Measurements from ENCODE around the gene UCHL3. TPM values are rescaled to one million over a fixed set of nuclear protein-coding genes. Genes with fewer than 3 reads are reported as not detected.

The UCHL3 gene
- total RNA-seq, 5 donors from 2014 or later (not counting 1 experiment from before 2014, with no cell fraction given): 13.9 to 26.5 (median 16.0) TPM

- Mint-ChIP-seq H3K4me1 (peaks cover 10 to 18% (median 17%) of the 10 kb centered on the region in 3 donors), H3K36me3 (no peaks in the 10 kb centered on the region), H3K4me3 (peak overlapping the region in 1 of 3 donors; percentile 0), H3K27ac (peak overlapping the region; percentile 9 to 25), H3K27me3 (peaks cover 4 to 6% of the 10 kb centered on the region in 2 donors), H3K9me3 (no peaks in the 10 kb centered on the region)
- Histone ChIP-seq H3K27ac (ENCODE audit: low read length) (no peak overlapping the region), H3K9me3 (no peaks in the 10 kb centered on the region), H3K4me1 (ENCODE audit: control insufficient read depth in 1 of 2, extremely low read depth in 1 of 2, insufficient read depth in 2 of 2, low read length in 2 of 2) (peaks cover 10 to 15% of the 10 kb centered on the region in 2 experiments), H3K27me3 (replicated peaks in 1 of 2; ENCODE audit: control insufficient read depth in 2 of 2, extremely low read depth in 1 of 2, insufficient read depth in 2 of 2, low read length in 1 of 2) (no peaks in the 10 kb centered on the region), H3K4me3 (ENCODE audit: control insufficient read depth in 1 of 2, extremely low read depth in 1 of 2, low read length in 1 of 2) (no peak overlapping the region), H3K36me3 (ENCODE audit: control insufficient read depth in 2 of 2, extremely low read depth in 1 of 2, insufficient read depth in 1 of 2, low read length in 1 of 2) (no peaks in the 10 kb centered on the region)
- ATAC-seq (replicated peaks in 1 of 4) (no peak), DNase-seq (no peak)
- ChIA-PET CTCF (no interaction called here), POLR2A (no interaction called here)
- WGBS (ENCODE audit: insufficient coverage): no CpG with 5 or more reads among the region's 2 CpGs
These were observed 83.7 kb downstream of the UCHL3 start for GRCh38 chr13:75633285-75633684.

DNA sequence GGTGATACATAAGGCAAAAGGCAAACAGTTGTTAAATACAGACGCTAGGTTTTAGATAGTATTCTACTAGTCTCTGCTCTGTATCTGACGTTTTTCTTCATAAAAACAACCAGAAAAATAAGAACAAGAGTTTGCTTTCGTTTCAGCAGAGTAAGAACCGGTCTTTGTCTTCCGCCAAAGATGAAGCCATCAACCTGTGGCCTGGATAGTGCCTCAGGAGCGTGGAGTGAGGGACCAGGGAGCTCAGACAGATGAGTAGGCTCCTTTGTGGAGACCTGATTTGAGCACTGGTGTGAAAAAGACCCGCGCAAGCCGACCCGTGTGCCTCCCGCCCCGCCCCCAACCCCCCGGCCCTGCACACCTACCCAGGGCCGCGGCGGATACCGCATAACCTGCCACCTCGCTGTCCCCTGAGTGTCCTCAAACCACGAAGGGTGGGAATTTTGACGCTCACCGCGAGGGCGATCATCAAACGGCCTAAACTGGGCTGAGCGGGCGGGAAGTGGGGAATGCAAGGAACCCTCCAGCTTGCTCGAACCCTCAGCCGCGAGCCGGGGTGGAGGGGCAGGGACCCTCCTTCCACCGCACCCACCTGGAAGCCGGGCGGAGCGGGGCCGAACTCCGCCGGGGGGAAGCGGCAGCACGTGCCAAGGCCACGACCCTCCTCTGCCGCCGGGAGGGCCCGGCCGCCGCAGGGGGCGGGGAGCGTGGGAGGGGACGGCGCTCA is 85.7 kb downstream of the UCHL3 start:
- peak overlapping the region; percentile 23 for H3K27ac ChIP-seq (ENCODE audit: low read length)
- peak in 1 of 4 experiments; percentile 3 for ATAC-seq (replicated peaks in 1 of 4)
- peaks cover 5 to 6% of the 10 kb centered on the region in 2 donors for H3K27me3 Mint-ChIP-seq

DNA sequence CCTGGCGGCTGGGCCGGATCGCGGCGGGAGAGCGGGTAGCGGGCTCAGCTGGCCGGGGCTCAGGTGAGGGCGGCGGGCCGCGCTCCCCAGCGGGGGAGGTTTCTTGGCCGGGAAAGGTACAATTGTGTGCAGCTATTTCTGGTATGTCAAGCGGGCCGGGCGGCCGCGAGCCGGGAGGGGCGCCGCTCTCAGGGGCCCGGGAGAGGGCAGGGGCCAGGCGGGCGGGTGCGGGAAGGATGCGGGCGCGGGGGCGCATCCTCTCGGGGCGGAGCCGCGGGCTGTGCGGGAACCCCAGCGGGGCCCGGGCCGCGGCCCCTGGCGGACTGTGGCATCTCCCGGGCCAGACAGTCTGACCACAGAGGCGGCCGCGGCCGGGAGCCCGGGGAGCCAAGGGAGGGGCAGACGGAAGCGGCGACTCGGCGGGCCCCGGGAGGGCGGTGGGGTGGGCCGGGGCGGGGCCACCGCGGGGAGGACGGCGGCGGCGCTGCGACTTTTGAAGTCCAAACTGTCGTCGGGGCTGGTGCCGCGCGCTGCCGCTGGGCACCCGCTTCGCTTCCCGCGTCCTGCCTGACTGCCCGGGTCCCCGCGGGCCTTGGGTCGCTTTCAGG is 86.3 kb downstream of the UCHL3 start, which contains the start of gene LMO7:
LMO7 (plus strand) TSS at position 503 of the 608 bp plus-strand sequence. CDS start 328 bp downstream, outside the sequence.
- Mint-ChIP-seq H3K9me3 (no peaks in the 10 kb centered on the region), H3K27ac (peak within 1 kb of the TSS; percentile 39 to 73), H3K4me1 (peaks cover 10 to 18% (median 17%) of the 10 kb centered on the region in 3 donors), H3K36me3 (no peaks in the 10 kb centered on the region), H3K27me3 (peaks cover 5 to 6% of the 10 kb centered on the region in 2 donors), H3K4me3 (peak within 1 kb of the TSS; percentile 69 to 81 (median 78))
- DNase-seq: peak in 33 of 35 experiments; percentile 5 to 62 (median 31)
- Histone ChIP-seq H3K9me3 (no peaks in the 10 kb centered on the region), H3K36me3 (ENCODE audit: control insufficient read depth in 2 of 2, extremely low read depth in 1 of 2, insufficient read depth in 1 of 2, low read length in 1 of 2) (no peaks in the 10 kb centered on the region), H3K4me3 (ENCODE audit: control insufficient read depth in 1 of 2, extremely low read depth in 1 of 2, low read length in 1 of 2) (peak within 1 kb of the TSS; percentile 66 to 77), H3K4me1 (ENCODE audit: control insufficient read depth in 1 of 2, extremely low read depth in 1 of 2, insufficient read depth in 2 of 2, low read length in 2 of 2) (peaks cover 10 to 15% of the 10 kb centered on the region in 2 experiments), H3K27ac (ENCODE audit: low read length) (peak within 1 kb of the TSS; percentile 23), H3K27me3 (replicated peaks in 1 of 2; ENCODE audit: control insufficient read depth in 2 of 2, extremely low read depth in 1 of 2, insufficient read depth in 2 of 2, low read length in 1 of 2) (no peaks in the 10 kb centered on the region)
- CTCF ChIA-PET: interaction anchor here (0.6 to 1.1 kb wide), 2 partner anchors 267 to 1445 kb away, joined by 3 to 4 read pairs; no protein-coding TSS in a partner anchor
- POLR2A ChIA-PET: interaction anchor here in 1 of 2 donors (0.5 kb wide), 1 partner anchor 86 kb away, joined by 5 read pairs; no protein-coding TSS in a partner anchor
- peak; percentile 67 to 74 (median 72) for ATAC-seq (replicated peaks in 1 of 4)
- under 1% methylated on average over 63 of the region's 76 CpGs for WGBS (ENCODE audit: insufficient coverage)

More for the DNA sequence above, 85.7 kb downstream of the UCHL3 start:
- DNase-seq: peak in 9 of 35 experiments; percentile 1 to 26 (median 6)
- Mint-ChIP-seq H3K27ac (peak overlapping the region; percentile 39 to 73), H3K36me3 (no peaks in the 10 kb centered on the region), H3K4me1 (peaks cover 10 to 18% (median 17%) of the 10 kb centered on the region in 3 donors), H3K9me3 (no peaks in the 10 kb centered on the region), H3K4me3 (peak overlapping the region; percentile 69 to 75 (median 71))
- Histone ChIP-seq H3K4me1 (ENCODE audit: control insufficient read depth in 1 of 2, extremely low read depth in 1 of 2, insufficient read depth in 2 of 2, low read length in 2 of 2) (peaks cover 10 to 15% of the 10 kb centered on the region in 2 experiments), H3K27me3 (replicated peaks in 1 of 2; ENCODE audit: control insufficient read depth in 2 of 2, extremely low read depth in 1 of 2, insufficient read depth in 2 of 2, low read length in 1 of 2) (no peaks in the 10 kb centered on the region), H3K36me3 (ENCODE audit: control insufficient read depth in 2 of 2, extremely low read depth in 1 of 2, insufficient read depth in 1 of 2, low read length in 1 of 2) (no peaks in the 10 kb centered on the region), H3K9me3 (no peaks in the 10 kb centered on the region), H3K4me3 (ENCODE audit: control insufficient read depth in 1 of 2, extremely low read depth in 1 of 2, low read length in 1 of 2) (peak overlapping the region; percentile 10 to 66)
- POLR2A ChIA-PET: interaction anchor here in 1 of 2 donors (0.5 kb wide), 1 partner anchor 85 kb away, joined by 5 read pairs; no protein-coding TSS in a partner anchor
- CTCF ChIA-PET: interaction anchor here in 1 of 2 donors (1.1 kb wide), 1 partner anchor 1444 kb away, joined by 3 read pairs; no protein-coding TSS in a partner anchor
- WGBS (ENCODE audit: insufficient coverage): 34% methylated on average over 27 of the region's 49 CpGs

DNA sequence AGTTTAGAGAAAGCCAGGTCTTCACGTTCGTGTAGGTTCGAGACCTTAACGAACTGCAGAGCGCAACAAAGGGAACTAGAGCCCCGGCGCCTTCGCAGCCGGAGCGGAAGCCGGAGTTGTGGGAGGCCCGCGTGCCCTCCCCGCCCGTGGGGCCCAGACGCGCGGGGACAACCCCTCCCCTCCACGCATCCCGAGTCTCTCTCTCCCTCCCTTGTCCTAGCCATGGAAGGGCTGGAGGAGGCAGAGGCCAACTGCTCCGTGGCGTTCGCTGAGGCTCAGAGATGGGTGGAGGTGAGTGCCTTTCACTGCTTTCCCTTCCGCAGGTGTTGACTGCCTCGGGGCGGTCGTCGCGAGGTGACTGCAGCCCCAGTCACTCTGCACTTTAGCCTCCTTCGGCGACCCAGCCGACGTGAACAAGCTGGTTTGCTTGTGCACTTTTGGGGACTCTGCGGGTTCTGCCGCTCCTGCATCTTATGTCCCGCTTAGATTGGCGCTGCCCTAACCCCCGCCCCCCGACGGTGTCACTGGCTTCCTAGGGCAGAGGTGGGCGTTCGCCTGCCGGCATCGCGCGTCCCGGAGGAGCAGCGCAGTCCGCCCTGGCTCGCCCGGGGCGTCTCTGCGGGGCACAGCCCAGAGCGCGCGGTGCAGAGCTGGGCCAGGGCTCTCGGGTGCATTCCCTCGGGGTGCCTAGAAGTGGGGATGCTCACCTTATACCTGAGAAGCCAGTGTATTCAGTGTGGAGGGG is 87.0 kb downstream of the UCHL3 start:
- Mint-ChIP-seq H3K4me1 (peaks cover 10 to 21% (median 17%) of the 10 kb centered on the region in 3 donors), H3K27me3 (peaks cover 5 to 6% of the 10 kb centered on the region in 2 donors), H3K27ac (peak overlapping the region in 1 of 2 donors; percentile 71), H3K9me3 (no peaks in the 10 kb centered on the region), H3K4me3 (peak overlapping the region; percentile 69 to 81 (median 78)), H3K36me3 (no peaks in the 10 kb centered on the region)
- WGBS (ENCODE audit: insufficient coverage): 1% methylated on average over 42 of the region's 58 CpGs
- Histone ChIP-seq H3K4me3 (ENCODE audit: control insufficient read depth in 1 of 2, extremely low read depth in 1 of 2, low read length in 1 of 2) (peak overlapping the region; percentile 66 to 77), H3K9me3 (no peaks in the 10 kb centered on the region), H3K27me3 (replicated peaks in 1 of 2; ENCODE audit: control insufficient read depth in 2 of 2, extremely low read depth in 1 of 2, insufficient read depth in 2 of 2, low read length in 1 of 2) (no peaks in the 10 kb centered on the region), H3K27ac (ENCODE audit: low read length) (peak overlapping the region; percentile 10), H3K4me1 (ENCODE audit: control insufficient read depth in 1 of 2, extremely low read depth in 1 of 2, insufficient read depth in 2 of 2, low read length in 2 of 2) (peaks cover 10 to 15% of the 10 kb centered on the region in 2 experiments), H3K36me3 (ENCODE audit: control insufficient read depth in 2 of 2, extremely low read depth in 1 of 2, insufficient read depth in 1 of 2, low read length in 1 of 2) (no peaks in the 10 kb centered on the region)
- DNase-seq: peak in 33 of 35 experiments; percentile 1 to 66 (median 36)
- ChIA-PET CTCF (interaction anchor here in 1 of 2 donors (0.6 kb wide), 1 partner anchor 268 kb away, joined by 4 read pairs; no protein-coding TSS in a partner anchor), POLR2A (no interaction called here)
- peak; percentile 70 to 75 (median 72) for ATAC-seq (replicated peaks in 1 of 4)

GRCh38 chr13:75637181-75637750 is 87.7 kb downstream of the UCHL3 start:
- no peak overlapping the region for H3K4me3 ChIP-seq (ENCODE audit: control insufficient read depth in 1 of 2, extremely low read depth in 1 of 2, low read length in 1 of 2)
- Mint-ChIP-seq H3K27me3 (peaks cover 5 to 6% of the 10 kb centered on the region in 2 donors), H3K9me3 (no peaks in the 10 kb centered on the region), H3K36me3 (no peaks in the 10 kb centered on the region), H3K4me3 (peak overlapping the region; percentile 69 to 81 (median 72)), H3K27ac (peak overlapping the region in 1 of 2 donors; percentile 48), H3K4me1 (peaks cover 10 to 21% (median 17%) of the 10 kb centered on the region in 3 donors)
- WGBS (ENCODE audit: insufficient coverage): 62% methylated on average over 8 of the region's 17 CpGs
- H3K27ac ChIP-seq (ENCODE audit: low read length): no peak overlapping the region
- ATAC-seq (replicated peaks in 1 of 4) (no peak), DNase-seq (no peak)
- POLR2A ChIA-PET: no interaction called here
- CTCF ChIA-PET: no interaction called here
- H3K9me3 ChIP-seq: no peaks in the 10 kb centered on the region
- no peaks in the 10 kb centered on the region for H3K36me3 ChIP-seq (ENCODE audit: control insufficient read depth in 2 of 2, extremely low read depth in 1 of 2, insufficient read depth in 1 of 2, low read length in 1 of 2)
- H3K4me1 ChIP-seq (ENCODE audit: control insufficient read depth in 1 of 2, extremely low read depth in 1 of 2, insufficient read depth in 2 of 2, low read length in 2 of 2): peaks cover 10 to 15% of the 10 kb centered on the region in 2 experiments
- no peaks in the 10 kb centered on the region for H3K27me3 ChIP-seq (replicated peaks in 1 of 2; ENCODE audit: control insufficient read depth in 2 of 2, extremely low read depth in 1 of 2, insufficient read depth in 2 of 2, low read length in 1 of 2)

Data from T-cell (primary cell).